ENCODE data around the gene PKN2.
A peak's percentile ranks its signal among the peaks of the same experiment; 100 is the strongest.

- TF ChIP-seq CBX3 (IDR thresholded peaks at IDR 0.05; ENCODE audit: borderline replicate concordance in 1 of 2, low read length in 2 of 2), result no peak
- TF ChIP-seq MYC (IDR thresholded peaks at IDR 0.05; ENCODE audit: low read depth, low read length), result no peak
- no peak for TF ChIP-seq MYC (CRISPR knock-in tag; IDR thresholded peaks at IDR 0.05; ENCODE audit: borderline replicate concordance, low read depth)
- no peak for TF ChIP-seq NR2C2 (CRISPR knock-in tag; IDR thresholded peaks at IDR 0.05)
- TF ChIP-seq NR2C2 (tag; IDR thresholded peaks at IDR 0.05), result no peak
- TF ChIP-seq ELF1 (tag; IDR thresholded peaks at IDR 0.05), result no peak
- no peak for TF ChIP-seq ELF4 (CRISPR knock-in tag; IDR thresholded peaks at IDR 0.05)
- no peak for TF ChIP-seq GATAD2B (IDR thresholded peaks at IDR 0.05; ENCODE audit: borderline replicate concordance)
- no peak for TF ChIP-seq NCOA2 (IDR thresholded peaks at IDR 0.05; ENCODE audit: partially characterized antibody in 2 of 2)
- TF ChIP-seq JUND (IDR thresholded peaks at IDR 0.05; ENCODE audit: borderline replicate concordance, low read depth, low read length), result no peak
- TF ChIP-seq JUND (tag; IDR thresholded peaks at IDR 0.05; ENCODE audit: borderline replicate concordance, low read depth, low read length), result no peak
- TF ChIP-seq CTCF (IDR thresholded peaks at IDR 0.05 in 2 of 3, conservative IDR thresholded peaks at IDR 0.05 in 1 of 3; ENCODE audit: insufficient read depth in 2 of 3, low read depth in 1 of 3, low read length in 3 of 3), result peak in 2 of 3 experiments; percentile 50 to 56; a peak in 4 of 6 replicates
- TF ChIP-seq EGR1 (conservative IDR thresholded peaks at IDR 0.05), result no peak
- no peak for TF ChIP-seq PHB2 (IDR thresholded peaks at IDR 0.05; ENCODE audit: low read depth)
- no peak for TF ChIP-seq HMGN3 (IDR thresholded peaks at IDR 0.05; ENCODE audit: borderline replicate concordance, extremely low read depth, insufficient read length, low read depth, low read length)
- TF ChIP-seq SNRNP70 (optimal IDR thresholded peaks at IDR 0.05; ENCODE audit: low read depth, low read length), result no peak
- TF ChIP-seq ATF3 (IDR thresholded peaks at IDR 0.05), result no peak
- TF ChIP-seq ATF3 (CRISPR knock-in tag; conservative IDR thresholded peaks at IDR 0.05), result no peak
Measured at GRCh38 chr1:88877382-88877825, 193.3 kb downstream of the PKN2 start.

Measured in K562 (cell line).